ENCODE measurements around the gene ZNF524.

DNA sequence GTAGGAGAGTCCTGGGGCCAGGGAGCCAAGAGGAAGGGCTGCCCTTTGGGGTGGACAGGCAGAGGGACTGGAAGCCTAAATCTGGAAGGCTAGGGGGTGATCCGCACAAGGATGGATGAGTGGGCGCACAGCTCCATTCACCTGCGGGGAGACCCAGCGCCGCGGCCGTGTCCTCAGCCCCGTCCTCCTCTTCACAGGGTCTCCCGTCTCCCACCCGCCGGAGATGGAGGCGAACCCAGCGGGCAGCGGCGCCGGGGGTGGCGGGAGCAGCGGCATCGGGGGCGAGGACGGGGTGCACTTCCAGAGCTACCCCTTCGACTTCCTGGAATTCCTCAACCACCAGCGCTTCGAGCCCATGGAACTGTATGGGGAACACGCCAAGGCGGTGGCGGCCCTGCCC, 13.3 kb downstream of the ZNF524 start:
- TF ChIP-seq CTCF (IDR thresholded peaks at IDR 0.05) = no peak
- TF ChIP-seq REST (IDR thresholded peaks at IDR 0.05; ENCODE audit: low read depth, low read length) = no peak
- TF ChIP-seq TCF12 (IDR thresholded peaks at IDR 0.05) = no peak
- TF ChIP-seq YY1 (IDR thresholded peaks at IDR 0.05; ENCODE audit: low read depth) = no peak
- TF ChIP-seq POLR2AphosphoS5 (IDR thresholded peaks at IDR 0.05; ENCODE audit: low read depth, low read length) = no peak
- TF ChIP-seq SIN3A (IDR thresholded peaks at IDR 0.05; ENCODE audit: borderline replicate concordance, low read depth, low read length) = no peak
- TF ChIP-seq, protein P1, sequence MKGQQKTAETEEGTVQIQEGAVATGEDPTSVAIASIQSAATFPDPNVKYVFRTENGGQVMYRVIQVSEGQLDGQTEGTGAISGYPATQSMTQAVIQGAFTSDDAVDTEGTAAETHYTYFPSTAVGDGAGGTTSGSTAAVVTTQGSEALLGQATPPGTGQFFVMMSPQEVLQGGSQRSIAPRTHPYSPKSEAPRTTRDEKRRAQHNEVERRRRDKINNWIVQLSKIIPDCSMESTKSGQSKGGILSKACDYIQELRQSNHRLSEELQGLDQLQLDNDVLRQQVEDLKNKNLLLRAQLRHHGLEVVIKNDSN (IDR thresholded peaks at IDR 0.05; ENCODE audit: borderline replicate concordance, low read depth) = no peak
- TF ChIP-seq JUND (IDR thresholded peaks at IDR 0.05) = no peak
- TF ChIP-seq EP300 (IDR thresholded peaks at IDR 0.05; ENCODE audit: borderline replicate concordance in 1 of 2, low read depth in 1 of 2, low read length in 1 of 2) = no peak
